ENCODE measurements around the gene ATP11B. TPM values are rescaled to one million over a fixed set of nuclear protein-coding genes. Genes with fewer than 3 reads are reported as not detected.

ATP11B gene
- total RNA-seq, 1 experiment from 2014 or later, result 84.0 TPM

DNA sequence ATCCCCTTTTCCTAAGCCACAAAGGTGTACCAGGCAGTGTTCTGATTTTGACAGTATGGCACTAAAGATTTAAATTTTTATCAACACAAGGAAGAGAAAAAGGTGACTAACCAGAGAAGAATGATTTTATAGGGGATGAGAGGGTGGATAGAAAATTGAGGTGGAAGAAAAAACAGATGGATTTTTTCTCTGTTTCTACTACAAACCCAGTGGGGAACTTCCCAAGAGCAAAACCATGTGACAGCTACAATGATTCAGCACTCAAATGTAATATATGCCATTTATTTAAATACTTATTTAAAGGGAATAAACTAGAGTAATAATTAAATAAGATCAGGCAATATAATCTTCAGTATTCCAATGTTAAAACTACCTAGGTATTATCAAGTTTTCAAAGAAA, 176.0 kb downstream of the ATP11B start:
- H3K36me3 Mint-ChIP-seq (ENCODE audit: insufficient read depth, unreplicated experiment), result peaks cover 28% of the 10 kb centered on the region
- H3K4me3 Mint-ChIP-seq (ENCODE audit: low read depth, unreplicated experiment), result no peak overlapping the region
- TF ChIP-seq, protein P1, sequence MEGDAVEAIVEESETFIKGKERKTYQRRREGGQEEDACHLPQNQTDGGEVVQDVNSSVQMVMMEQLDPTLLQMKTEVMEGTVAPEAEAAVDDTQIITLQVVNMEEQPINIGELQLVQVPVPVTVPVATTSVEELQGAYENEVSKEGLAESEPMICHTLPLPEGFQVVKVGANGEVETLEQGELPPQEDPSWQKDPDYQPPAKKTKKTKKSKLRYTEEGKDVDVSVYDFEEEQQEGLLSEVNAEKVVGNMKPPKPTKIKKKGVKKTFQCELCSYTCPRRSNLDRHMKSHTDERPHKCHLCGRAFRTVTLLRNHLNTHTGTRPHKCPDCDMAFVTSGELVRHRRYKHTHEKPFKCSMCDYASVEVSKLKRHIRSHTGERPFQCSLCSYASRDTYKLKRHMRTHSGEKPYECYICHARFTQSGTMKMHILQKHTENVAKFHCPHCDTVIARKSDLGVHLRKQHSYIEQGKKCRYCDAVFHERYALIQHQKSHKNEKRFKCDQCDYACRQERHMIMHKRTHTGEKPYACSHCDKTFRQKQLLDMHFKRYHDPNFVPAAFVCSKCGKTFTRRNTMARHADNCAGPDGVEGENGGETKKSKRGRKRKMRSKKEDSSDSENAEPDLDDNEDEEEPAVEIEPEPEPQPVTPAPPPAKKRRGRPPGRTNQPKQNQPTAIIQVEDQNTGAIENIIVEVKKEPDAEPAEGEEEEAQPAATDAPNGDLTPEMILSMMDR (IDR thresholded peaks at IDR 0.05; ENCODE audit: unreplicated experiment), result no peak
- peaks cover 44% of the 10 kb centered on the region for H3K4me1 Mint-ChIP-seq (ENCODE audit: low read depth, unreplicated experiment)
- BruUV-seq (replicated peaks), result no TSS peak
- no peak for DNase-seq
- intact Hi-C loops (cut with micrococcal nuclease; ENCODE audit: unreplicated experiment), result no loop called here
- H3K27me3 Mint-ChIP-seq (ENCODE audit: unreplicated experiment), result no peaks in the 10 kb centered on the region
- H3K9me3 Mint-ChIP-seq (ENCODE audit: low read depth, unreplicated experiment), result no peaks in the 10 kb centered on the region
- peak overlapping the region; percentile 77 for H3K27ac Mint-ChIP-seq (ENCODE audit: unreplicated experiment)
- CTCF ChIA-PET, result interaction anchor here (1.1 kb wide), 1 partner anchor 9 kb away, joined by 5 read pairs; no protein-coding TSS in a partner anchor

DNA sequence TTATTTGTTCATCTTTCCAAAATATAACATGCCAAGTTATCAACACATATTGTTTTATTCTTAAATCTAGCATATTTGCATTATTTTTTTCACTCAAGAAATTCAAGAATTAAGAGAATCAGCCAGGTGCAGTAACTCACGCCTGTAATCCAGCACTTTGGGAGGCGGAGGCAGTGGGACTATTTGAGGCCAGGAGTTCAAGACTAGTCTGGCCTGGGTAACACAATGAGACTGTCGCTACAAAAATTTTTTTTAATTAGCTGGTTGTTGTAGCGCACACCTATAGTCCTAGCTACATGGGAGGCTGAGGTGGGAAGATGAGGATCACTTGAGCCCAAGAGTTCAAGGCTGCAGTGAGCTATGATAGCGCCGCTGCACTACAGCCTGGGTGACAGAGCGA, 176.5 kb downstream of the ATP11B start:
- no peaks in the 10 kb centered on the region for H3K9me3 Mint-ChIP-seq (ENCODE audit: low read depth, unreplicated experiment)
- peaks cover 28% of the 10 kb centered on the region for H3K36me3 Mint-ChIP-seq (ENCODE audit: insufficient read depth, unreplicated experiment)
- intact Hi-C loops (cut with micrococcal nuclease; ENCODE audit: unreplicated experiment), result no loop called here
- BruUV-seq (replicated peaks), result no TSS peak
- no peak overlapping the region for H3K4me3 Mint-ChIP-seq (ENCODE audit: low read depth, unreplicated experiment)
- CTCF ChIA-PET, result interaction anchor here (1.1 kb wide), 1 partner anchor 10 kb away, joined by 5 read pairs; no protein-coding TSS in a partner anchor
- no peak for DNase-seq
- no peaks in the 10 kb centered on the region for H3K27me3 Mint-ChIP-seq (ENCODE audit: unreplicated experiment)
- peaks cover 44% of the 10 kb centered on the region for H3K4me1 Mint-ChIP-seq (ENCODE audit: low read depth, unreplicated experiment)
- no peak overlapping the region for H3K27ac Mint-ChIP-seq (ENCODE audit: unreplicated experiment)
- TF ChIP-seq, protein P1 (IDR thresholded peaks at IDR 0.05; ENCODE audit: unreplicated experiment), result no peak

DNA sequence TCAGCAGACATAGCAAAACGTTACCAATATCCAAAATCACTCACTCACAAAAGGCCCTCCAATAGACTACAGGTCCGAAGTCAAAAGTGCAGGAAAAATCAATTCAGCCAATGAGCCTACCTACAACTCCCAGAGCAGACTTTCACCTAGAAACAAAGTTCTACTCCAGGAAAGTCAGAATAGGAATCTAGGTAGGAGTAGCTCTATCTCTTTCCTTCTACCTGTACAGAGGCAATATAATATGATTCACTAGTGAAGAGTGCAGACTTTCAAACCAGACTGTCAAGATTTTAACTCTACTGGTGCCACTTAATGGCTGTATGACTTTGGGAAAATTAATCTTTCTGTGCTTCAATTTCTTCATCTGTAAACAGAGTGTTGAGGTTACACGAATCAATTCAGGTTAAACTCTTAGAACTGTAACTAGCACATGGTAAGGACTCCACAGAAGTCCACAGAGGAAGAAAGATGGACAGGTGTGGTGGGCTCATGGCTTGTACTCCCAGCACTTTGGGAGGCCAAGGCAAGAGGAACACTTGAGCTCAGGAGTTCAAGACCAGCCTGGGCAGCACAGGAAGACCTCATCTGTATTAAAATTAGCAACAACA, 177.6 kb downstream of the ATP11B start:
- TF ChIP-seq, protein P1 (IDR thresholded peaks at IDR 0.05; ENCODE audit: unreplicated experiment), result no peak
- no peaks in the 10 kb centered on the region for H3K27me3 Mint-ChIP-seq (ENCODE audit: unreplicated experiment)
- H3K36me3 Mint-ChIP-seq (ENCODE audit: insufficient read depth, unreplicated experiment), result peaks cover 28% of the 10 kb centered on the region
- DNase-seq, result no peak
- CTCF ChIA-PET, result interaction anchor here (0.8 kb wide), 1 partner anchor 52 kb away, joined by 3 read pairs; no protein-coding TSS in a partner anchor
- BruUV-seq (replicated peaks), result no TSS peak
- H3K9me3 Mint-ChIP-seq (ENCODE audit: low read depth, unreplicated experiment), result no peaks in the 10 kb centered on the region
- H3K27ac Mint-ChIP-seq (ENCODE audit: unreplicated experiment), result peak overlapping the region; percentile 88
- intact Hi-C loops (cut with micrococcal nuclease; ENCODE audit: unreplicated experiment), result no loop called here
- peaks cover 44% of the 10 kb centered on the region for H3K4me1 Mint-ChIP-seq (ENCODE audit: low read depth, unreplicated experiment)
- H3K4me3 Mint-ChIP-seq (ENCODE audit: low read depth, unreplicated experiment), result peak overlapping the region; percentile 46

Other genes starting within 250 kb of the ATP11B start
- gene DCUN1D1, start 187.0 kb downstream of the ATP11B start, total RNA-seq (2022), result 98.7 and 99.3 TPM in 2 replicates

Measured in Calu3 (cell line).